Epithelial cell of proximal tubule (primary cell): ENCODE results near the gene HSPA4. TPM values are rescaled to one million over a fixed set of nuclear protein-coding genes. Genes with fewer than 3 reads are reported as not detected.

ENCODE experiments used
- DNase-seq: peaks from one replicate; pipeline ENCODE4 v3.0.0-alpha.2; 2011; ENCODE audit warnings: low read depth
- H3K4me3 ChIP-seq: 2 replicates; pipeline ENCODE4 v1.5.1; 2011; ENCODE audit warnings: low read depth, mild to moderate bottlenecking, low read length
- total RNA-seq: library from RNA; depleted of rRNA; stranded (reverse); fragments of >200 nt; gene quantifications from 2 replicates; pipeline ENCODE4 v1.2.3, GENCODE V29; 2015
- TF ChIP-seq, protein P1 (sequence below): conservative IDR thresholded peaks from 2 replicates; pipeline ENCODE4 v1.5.1; 2012; ENCODE audit warnings: low read depth, mild to moderate bottlenecking, low read length

Gene HSPA4
- total RNA-seq, 1 donor from 2014 or later, result 105 TPM

DNA sequence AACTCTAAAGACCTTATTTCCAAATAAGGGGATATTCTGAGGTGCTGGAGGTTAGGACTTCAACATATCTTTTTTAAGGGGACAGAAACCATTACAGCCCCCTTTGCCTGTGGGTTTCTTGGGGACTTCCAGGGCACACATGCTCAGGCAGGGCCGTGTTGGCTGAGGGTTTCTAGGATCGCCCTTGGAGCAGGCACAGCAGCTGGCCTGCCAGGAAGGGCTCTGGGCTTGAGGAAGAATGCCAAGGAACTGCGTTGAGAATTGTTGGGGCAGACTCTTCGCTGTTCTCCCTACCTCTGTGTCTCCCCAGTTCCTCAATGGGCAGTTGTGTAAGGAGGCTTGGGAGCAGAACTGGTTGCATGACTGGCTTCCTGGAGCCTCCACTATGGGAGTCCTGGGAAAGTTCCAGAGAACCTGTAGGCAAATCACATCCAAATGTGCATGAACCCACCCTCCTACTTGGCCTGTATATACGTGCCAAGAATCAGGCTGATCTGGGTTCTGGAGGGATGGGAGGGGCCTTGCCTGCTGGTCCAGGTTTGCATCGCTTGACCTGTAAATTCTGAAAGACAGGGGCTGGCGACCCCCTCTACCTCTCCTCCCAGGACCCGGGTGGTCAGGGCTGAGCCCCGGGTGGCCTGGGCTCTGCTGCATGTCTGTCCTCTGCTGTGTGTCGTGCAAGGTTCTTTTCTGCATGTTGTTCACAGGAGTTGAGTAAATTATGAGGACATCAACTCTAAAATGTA lies 65.5 kb downstream of the HSPA4 start:
- TF ChIP-seq, protein P1, sequence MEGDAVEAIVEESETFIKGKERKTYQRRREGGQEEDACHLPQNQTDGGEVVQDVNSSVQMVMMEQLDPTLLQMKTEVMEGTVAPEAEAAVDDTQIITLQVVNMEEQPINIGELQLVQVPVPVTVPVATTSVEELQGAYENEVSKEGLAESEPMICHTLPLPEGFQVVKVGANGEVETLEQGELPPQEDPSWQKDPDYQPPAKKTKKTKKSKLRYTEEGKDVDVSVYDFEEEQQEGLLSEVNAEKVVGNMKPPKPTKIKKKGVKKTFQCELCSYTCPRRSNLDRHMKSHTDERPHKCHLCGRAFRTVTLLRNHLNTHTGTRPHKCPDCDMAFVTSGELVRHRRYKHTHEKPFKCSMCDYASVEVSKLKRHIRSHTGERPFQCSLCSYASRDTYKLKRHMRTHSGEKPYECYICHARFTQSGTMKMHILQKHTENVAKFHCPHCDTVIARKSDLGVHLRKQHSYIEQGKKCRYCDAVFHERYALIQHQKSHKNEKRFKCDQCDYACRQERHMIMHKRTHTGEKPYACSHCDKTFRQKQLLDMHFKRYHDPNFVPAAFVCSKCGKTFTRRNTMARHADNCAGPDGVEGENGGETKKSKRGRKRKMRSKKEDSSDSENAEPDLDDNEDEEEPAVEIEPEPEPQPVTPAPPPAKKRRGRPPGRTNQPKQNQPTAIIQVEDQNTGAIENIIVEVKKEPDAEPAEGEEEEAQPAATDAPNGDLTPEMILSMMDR, result no peak
- DNase-seq, result no peak
- H3K4me3 ChIP-seq, result no peak overlapping the region

DNA sequence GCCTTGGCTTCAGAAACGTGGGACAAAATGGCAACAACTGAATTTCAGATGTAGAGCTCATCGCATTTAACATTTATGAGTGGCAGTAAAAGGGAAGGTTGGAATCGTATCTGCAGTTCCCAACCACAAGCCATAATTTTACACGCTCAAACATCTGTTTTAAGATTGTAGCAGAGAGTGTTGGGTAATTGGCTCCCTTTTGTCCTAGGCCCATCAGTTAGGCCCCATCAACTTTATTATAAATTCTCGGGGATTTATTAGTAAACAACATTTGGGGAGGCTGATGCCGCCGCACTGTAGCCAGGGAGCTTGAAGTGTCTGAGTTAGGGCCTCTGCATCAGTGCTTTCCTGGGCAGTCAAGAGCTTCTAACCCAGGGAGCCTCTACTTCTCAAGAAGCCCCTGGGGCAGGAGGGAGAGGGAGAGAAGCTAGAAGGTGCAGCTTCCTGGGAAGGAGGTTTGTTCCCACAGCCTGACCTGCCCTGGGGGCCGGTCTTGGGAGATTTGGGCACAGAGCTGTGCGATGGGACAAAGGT lies 66.2 kb downstream of the HSPA4 start:
- no peak for DNase-seq
- no peak overlapping the region for H3K4me3 ChIP-seq
- TF ChIP-seq, protein P1, result no peak

DNA sequence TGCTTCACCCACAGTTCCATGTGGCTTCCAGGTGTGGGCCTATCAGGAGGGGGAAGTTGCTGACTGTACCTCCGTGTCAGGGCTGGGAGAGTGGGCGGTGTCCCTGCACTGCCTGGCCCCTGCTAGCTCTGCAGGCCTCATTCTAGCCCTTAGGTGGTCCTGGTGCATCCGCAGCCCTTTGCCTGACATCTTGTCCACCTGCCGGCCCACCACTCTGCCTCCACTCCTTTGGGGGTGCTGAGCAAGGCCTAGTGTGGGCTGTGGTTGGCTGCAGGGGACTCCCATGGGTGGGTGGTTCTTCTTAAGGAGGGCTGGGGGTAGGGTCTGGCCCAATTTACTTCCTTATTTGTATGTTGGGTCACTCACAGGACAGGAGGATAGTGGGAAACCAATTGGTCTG lies 66.9 kb downstream of the HSPA4 start:
- no peak for DNase-seq
- TF ChIP-seq, protein P1, result no peak
- H3K4me3 ChIP-seq, result no peak overlapping the region

DNA sequence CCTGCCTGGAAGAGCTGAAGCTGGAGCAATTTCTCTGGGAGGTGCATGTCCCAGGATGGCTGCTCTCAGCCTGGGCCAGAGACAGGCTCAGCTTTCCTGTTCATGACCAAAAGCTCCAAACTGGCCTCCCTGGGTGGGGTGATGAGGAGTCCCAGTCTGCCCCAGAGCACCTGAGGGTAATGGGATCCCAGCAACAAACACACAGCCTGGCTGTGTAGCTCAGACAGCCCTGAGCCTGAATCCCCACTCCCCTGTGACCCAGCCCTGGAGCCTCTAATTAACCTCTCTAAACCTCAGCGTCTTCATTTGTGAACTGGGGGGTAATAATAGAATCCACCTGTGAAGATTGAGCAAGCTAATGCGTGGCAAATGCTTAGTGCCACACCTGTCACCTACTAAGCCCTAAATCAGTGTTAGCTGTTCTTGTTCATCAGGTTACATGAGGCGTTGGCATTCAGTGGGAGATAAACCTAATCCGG lies 67.5 kb downstream of the HSPA4 start:
- TF ChIP-seq, protein P1, result no peak
- no peak overlapping the region for H3K4me3 ChIP-seq
- no peak for DNase-seq

DNA sequence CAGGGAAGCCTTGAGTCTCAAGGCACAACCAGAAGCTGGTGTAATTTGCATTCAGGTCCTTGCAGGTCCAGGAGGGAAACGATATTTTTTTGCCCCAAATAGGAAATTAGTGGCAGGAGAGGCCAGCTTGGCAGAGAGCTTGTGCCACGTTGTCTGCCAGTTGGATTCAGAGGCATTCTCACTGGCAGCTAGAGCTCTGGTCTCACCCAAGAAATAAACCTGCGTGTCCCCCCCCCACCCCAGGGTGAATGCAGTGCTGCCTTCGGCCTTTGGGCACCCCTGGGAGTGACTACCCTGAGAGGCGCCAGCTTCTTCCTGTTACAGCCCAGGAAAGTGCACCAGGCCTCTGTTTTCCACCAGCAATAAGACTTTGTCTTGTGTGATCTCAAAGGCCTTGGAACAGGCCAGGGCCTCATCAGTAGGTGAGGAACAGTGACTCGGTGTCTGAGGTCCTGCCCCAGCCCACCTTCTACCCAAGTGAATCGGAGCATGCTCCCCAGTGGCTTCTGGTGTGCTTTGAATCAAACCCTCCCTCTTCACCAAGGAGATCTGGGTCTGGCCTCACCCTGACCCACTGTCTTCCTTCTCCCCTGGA lies 68.4 kb downstream of the HSPA4 start:
- no peak overlapping the region for H3K4me3 ChIP-seq
- TF ChIP-seq, protein P1, result no peak
- DNase-seq, result no peak

DNA sequence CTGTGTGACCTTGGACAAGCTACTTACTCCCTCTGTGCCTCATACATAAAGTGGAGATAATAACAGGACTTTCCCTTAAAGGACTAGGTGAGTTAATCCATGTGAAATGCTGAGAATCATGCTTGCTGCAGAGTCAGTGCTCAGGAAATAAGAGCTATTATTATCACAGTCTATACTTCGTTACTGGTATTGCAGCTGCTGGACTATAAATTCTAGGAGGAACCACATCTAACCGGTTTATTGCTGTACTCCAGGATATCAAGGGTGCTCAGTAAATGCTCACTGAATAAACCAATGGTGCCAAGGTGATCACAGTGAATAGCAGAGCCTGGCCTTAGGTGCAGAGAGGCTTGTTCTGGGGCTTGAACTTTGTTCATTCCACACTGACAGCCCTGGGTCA lies 69.3 kb downstream of the HSPA4 start:
- no peak for DNase-seq
- TF ChIP-seq, protein P1, result no peak
- H3K4me3 ChIP-seq, result no peak overlapping the region
